Measurements from ENCODE around the gene PSMB11. TPM values are rescaled to one million over a fixed set of nuclear protein-coding genes. Genes with fewer than 3 reads are reported as not detected.

The PSMB11 gene
- total RNA-seq, 1 experiment from 2014 or later = not detected

DNA sequence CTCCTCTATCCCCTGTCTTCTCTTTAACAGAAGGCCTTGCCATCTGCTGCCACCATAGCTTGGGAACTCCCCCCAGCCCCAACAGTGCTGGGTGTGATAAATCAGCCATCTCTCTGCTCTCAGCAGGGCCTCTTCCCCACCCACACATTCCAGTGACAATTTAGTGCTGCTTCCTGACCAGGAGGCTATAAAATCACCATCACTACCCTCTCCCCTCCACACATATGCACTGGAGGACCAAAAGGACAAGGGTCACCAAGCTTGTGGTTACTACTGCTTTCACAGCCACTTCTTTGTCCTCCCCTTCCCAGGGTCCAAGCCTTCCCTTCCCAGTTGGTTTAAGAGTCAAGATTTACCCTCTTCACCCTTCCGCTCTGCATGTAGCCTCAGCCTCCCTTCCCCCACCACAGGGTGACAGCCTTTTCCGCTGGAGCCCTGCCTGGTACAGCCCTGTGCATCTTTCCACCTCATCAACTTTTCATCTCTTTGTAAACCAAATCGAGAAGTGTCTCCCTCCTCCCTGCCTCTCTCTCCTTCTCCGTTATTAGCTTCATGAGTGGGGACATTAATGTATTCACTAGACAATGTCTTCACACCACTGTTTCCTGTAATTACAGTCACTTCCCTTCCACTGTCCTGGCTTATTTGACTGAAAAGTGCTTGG lies 16.7 kb upstream of the PSMB11 start:
- no peaks in the 10 kb centered on the region for H3K4me1 ChIP-seq (ENCODE audit: insufficient read depth, low read length)
- BruUV-seq (replicated peaks) = no TSS peak
- H4K20me1 ChIP-seq (ENCODE audit: low read length) = 0 out of 2 replicates have a peak, but pooled peaks cover 6% of the 10 kb centered on the region
- CTCF ChIA-PET = no interaction called here
- peaks cover 29% of the 10 kb centered on the region for H3K36me3 ChIP-seq (ENCODE audit: low read depth, low read length)
- H2AFZ ChIP-seq (ENCODE audit: low read length) = no peak overlapping the region
- no peak overlapping the region for H3K4me3 ChIP-seq (ENCODE audit: low read length)
- H3K4me2 ChIP-seq (ENCODE audit: low read length) = no peak overlapping the region
- peak; percentile 21; the same call in 1 of the 2 replicates for ATAC-seq
- no peak for TF ChIP-seq EZH2phosphoT487 (IDR thresholded peaks at IDR 0.05; ENCODE audit: borderline replicate concordance, low read length)
- no peak for TF ChIP-seq EZH2 (IDR thresholded peaks at IDR 0.05; ENCODE audit: low read length, unreplicated experiment)
- TF ChIP-seq, protein P1, sequence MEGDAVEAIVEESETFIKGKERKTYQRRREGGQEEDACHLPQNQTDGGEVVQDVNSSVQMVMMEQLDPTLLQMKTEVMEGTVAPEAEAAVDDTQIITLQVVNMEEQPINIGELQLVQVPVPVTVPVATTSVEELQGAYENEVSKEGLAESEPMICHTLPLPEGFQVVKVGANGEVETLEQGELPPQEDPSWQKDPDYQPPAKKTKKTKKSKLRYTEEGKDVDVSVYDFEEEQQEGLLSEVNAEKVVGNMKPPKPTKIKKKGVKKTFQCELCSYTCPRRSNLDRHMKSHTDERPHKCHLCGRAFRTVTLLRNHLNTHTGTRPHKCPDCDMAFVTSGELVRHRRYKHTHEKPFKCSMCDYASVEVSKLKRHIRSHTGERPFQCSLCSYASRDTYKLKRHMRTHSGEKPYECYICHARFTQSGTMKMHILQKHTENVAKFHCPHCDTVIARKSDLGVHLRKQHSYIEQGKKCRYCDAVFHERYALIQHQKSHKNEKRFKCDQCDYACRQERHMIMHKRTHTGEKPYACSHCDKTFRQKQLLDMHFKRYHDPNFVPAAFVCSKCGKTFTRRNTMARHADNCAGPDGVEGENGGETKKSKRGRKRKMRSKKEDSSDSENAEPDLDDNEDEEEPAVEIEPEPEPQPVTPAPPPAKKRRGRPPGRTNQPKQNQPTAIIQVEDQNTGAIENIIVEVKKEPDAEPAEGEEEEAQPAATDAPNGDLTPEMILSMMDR (conservative IDR thresholded peaks at IDR 0.05; ENCODE audit: low read depth, low read length) = no peak
- H3K27me3 ChIP-seq (ENCODE audit: low read length) = no peaks in the 10 kb centered on the region
- H3K9me2 ChIP-seq (replicated peaks; ENCODE audit: low read length) = no peaks in the 10 kb centered on the region
- no peaks in the 10 kb centered on the region for H3K9me3 ChIP-seq (ENCODE audit: low read length)
- DNase-seq = no peak
- POLR2A ChIA-PET (ENCODE audit: unreplicated experiment) = no interaction called here
- intact Hi-C loops (cut with micrococcal nuclease) = loop anchor here (2.0 kb wide), 1 partner anchor 30 kb away; no protein-coding TSS in a partner anchor
- no peaks in the 10 kb centered on the region for H3F3A ChIP-seq (ENCODE audit: low read length, unreplicated experiment)
- peaks cover 18% of the 10 kb centered on the region; the same call in 1 of the 2 replicates for H3K79me2 ChIP-seq (ENCODE audit: low read length)
- H3K9ac ChIP-seq (ENCODE audit: low read length) = no peak overlapping the region
- H3K27ac ChIP-seq (ENCODE audit: low read length) = no peak overlapping the region

DNA sequence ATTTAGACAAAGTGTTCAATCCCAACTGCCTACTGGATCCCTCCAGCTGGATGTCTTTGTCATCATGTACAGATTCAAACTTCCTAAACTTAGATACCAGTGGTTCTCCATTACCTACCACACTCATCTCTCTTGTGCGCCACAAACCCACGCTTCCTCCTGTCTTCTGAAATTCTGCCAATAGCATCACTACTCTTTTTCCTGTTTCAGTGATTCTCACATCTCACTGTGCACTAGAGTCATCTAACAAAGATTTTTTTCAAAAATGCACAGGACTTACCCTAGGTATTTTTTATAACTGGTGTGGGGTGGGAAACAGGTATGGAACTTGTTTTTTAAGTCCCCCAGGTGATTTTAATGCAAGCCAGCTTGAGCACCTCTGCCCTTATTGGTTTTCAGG lies 13.2 kb upstream of the PSMB11 start:
- Histone ChIP-seq H3K9me3 (ENCODE audit: low read length) (no peaks in the 10 kb centered on the region), H3K36me3 (ENCODE audit: low read depth, low read length) (peaks cover 50% of the 10 kb centered on the region), H3K9me2 (replicated peaks; ENCODE audit: low read length) (no peaks in the 10 kb centered on the region), H3F3A (ENCODE audit: low read length, unreplicated experiment) (peaks cover 4% of the 10 kb centered on the region), H3K9ac (ENCODE audit: low read length) (no peak overlapping the region), H3K27me3 (ENCODE audit: low read length) (no peaks in the 10 kb centered on the region), H3K4me1 (ENCODE audit: insufficient read depth, low read length) (peaks cover 18% of the 10 kb centered on the region), H3K79me2 (ENCODE audit: low read length) (peaks cover 50% of the 10 kb centered on the region), H2AFZ (ENCODE audit: low read length) (no peak overlapping the region), H4K20me1 (ENCODE audit: low read length) (0 out of 2 replicates have a peak, but pooled peaks cover 6% of the 10 kb centered on the region), H3K4me2 (ENCODE audit: low read length) (no peak overlapping the region), H3K4me3 (ENCODE audit: low read length) (no peak overlapping the region), H3K27ac (ENCODE audit: low read length) (no peak overlapping the region)
- ChIA-PET CTCF (no interaction called here), POLR2A (ENCODE audit: unreplicated experiment) (no interaction called here)
- no peak for ATAC-seq
- no peak for DNase-seq
- TF ChIP-seq EZH2 (IDR thresholded peaks at IDR 0.05; ENCODE audit: low read length, unreplicated experiment) (no peak), EZH2phosphoT487 (IDR thresholded peaks at IDR 0.05; ENCODE audit: borderline replicate concordance, low read length) (no peak)
- TF ChIP-seq, protein P1 (conservative IDR thresholded peaks at IDR 0.05; ENCODE audit: low read depth, low read length) = no peak
- intact Hi-C loops (cut with micrococcal nuclease) = no loop called here
- no TSS peak for BruUV-seq (replicated peaks)

DNA sequence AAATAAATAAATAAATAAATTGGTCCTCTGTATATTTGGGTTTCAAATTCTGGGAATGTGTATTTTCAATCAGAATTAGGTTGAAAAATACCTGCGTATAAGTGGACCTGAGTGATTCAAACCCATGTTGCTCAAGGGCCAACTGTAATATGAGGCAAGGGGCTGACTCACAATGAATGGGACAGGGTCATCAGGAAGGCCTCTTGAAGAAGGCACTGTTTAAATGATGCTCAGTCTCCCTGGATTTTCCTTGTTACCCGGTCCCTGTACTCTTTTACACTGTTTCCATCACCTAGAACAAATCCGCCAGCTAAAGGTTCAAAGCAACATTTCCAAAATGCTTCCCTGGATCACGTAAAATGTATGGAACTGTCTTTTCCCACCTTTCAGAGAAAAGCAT lies 11.1 kb upstream of the PSMB11 start:
- Histone ChIP-seq H3K4me3 (ENCODE audit: low read length) (no peak overlapping the region), H3K79me2 (ENCODE audit: low read length) (peaks cover 59% of the 10 kb centered on the region), H3K27ac (ENCODE audit: low read length) (no peak overlapping the region), H3K9ac (ENCODE audit: low read length) (no peak overlapping the region), H3K9me3 (ENCODE audit: low read length) (no peaks in the 10 kb centered on the region), H3F3A (ENCODE audit: low read length, unreplicated experiment) (peaks cover 4% of the 10 kb centered on the region), H3K4me2 (ENCODE audit: low read length) (peak overlapping the region; percentile 25; the same call in 1 of the 2 replicates), H3K4me1 (ENCODE audit: insufficient read depth, low read length) (peaks cover 20% of the 10 kb centered on the region), H3K36me3 (ENCODE audit: low read depth, low read length) (peaks cover 36% of the 10 kb centered on the region), H3K27me3 (ENCODE audit: low read length) (no peaks in the 10 kb centered on the region), H4K20me1 (ENCODE audit: low read length) (0 out of 2 replicates have a peak, but pooled peaks cover 5% of the 10 kb centered on the region), H2AFZ (ENCODE audit: low read length) (no peak overlapping the region), H3K9me2 (replicated peaks; ENCODE audit: low read length) (no peaks in the 10 kb centered on the region)
- ATAC-seq (no peak), DNase-seq (peak; percentile 44)
- TF ChIP-seq EZH2 (IDR thresholded peaks at IDR 0.05; ENCODE audit: low read length, unreplicated experiment) = no peak
- TF ChIP-seq, protein P1 (conservative IDR thresholded peaks at IDR 0.05; ENCODE audit: low read depth, low read length) = no peak
- TF ChIP-seq EZH2phosphoT487 (IDR thresholded peaks at IDR 0.05; ENCODE audit: borderline replicate concordance, low read length) = no peak
- no TSS peak for BruUV-seq (replicated peaks)
- ChIA-PET CTCF (no interaction called here), POLR2A (ENCODE audit: unreplicated experiment) (no interaction called here)
- intact Hi-C loops (cut with micrococcal nuclease) = no loop called here

All from PC-3 (cell line).